ENCODE data around the gene APAF1. TPM values are rescaled to one million over a fixed set of nuclear protein-coding genes. Genes with fewer than 3 reads are reported as not detected.

APAF1 gene
- polyA plus RNA-seq, 3 donors = 29.5 to 36.7 (median 30.0) TPM

GRCh38 chr12:98601924-98602323, 43.2 kb upstream of the APAF1 start:
- Histone ChIP-seq H3K9ac (ENCODE audit: insufficient read depth, low read length, poor library complexity, severe bottlenecking) (no peak overlapping the region), H3K4me1 (ENCODE audit: control insufficient read depth in 1 of 2, insufficient read depth in 2 of 2, low read length in 2 of 2) (peaks cover under 1 to 11% of the 10 kb centered on the region in 2 donors), H3K79me2 (ENCODE audit: insufficient read depth, low read length) (peaks cover 40% of the 10 kb centered on the region), H3K36me3 (replicated peaks in 1 of 2; ENCODE audit: control insufficient read depth in 1 of 2, insufficient read depth in 2 of 2, low read length in 2 of 2) (peaks cover 66 to 73% of the 10 kb centered on the region in 2 donors), H3K4me3 (replicated peaks in 1 of 3; ENCODE audit: low read depth in 2 of 3, low read length in 3 of 3) (no peak overlapping the region), H3K27me3 (ENCODE audit: control insufficient read depth in 2 of 2, insufficient read depth in 2 of 2, low read length in 2 of 2) (no peaks in the 10 kb centered on the region), H3K4me2 (replicated peaks; ENCODE audit: extremely low read depth, low read length, poor library complexity, severe bottlenecking) (no peak overlapping the region), H3K27ac (ENCODE audit: low read depth in 1 of 2, low read length in 2 of 2) (peak overlapping the region in 1 of 2 donors; percentile 23), H3K9me3 (replicated peaks in 1 of 2; ENCODE audit: control insufficient read depth in 1 of 2, insufficient read depth in 1 of 2, low read length in 2 of 2) (no peaks in the 10 kb centered on the region), H2AFZ (ENCODE audit: insufficient read depth, low read depth, low read length, poor library complexity, severe bottlenecking) (no peak overlapping the region), H4K20me1 (ENCODE audit: insufficient read depth, low read length) (peaks cover 48% of the 10 kb centered on the region)
- TF ChIP-seq CTCF (IDR thresholded peaks at IDR 0.05) = no peak
- Mint-ChIP-seq H3K4me3 (no peak overlapping the region), H3K9me3 (no peaks in the 10 kb centered on the region), H3K4me1 (peaks cover 7% of the 10 kb centered on the region), H3K36me3 (peaks cover 59 to 70% of the 10 kb centered on the region in 2 donors), H3K27ac (no peak overlapping the region), H3K27me3 (ENCODE audit: low read depth in 3 of 3) (no peaks in the 10 kb centered on the region)
- no peak for DNase-seq
- WGBS (ENCODE audit: insufficient coverage) = 93% methylated on average over 7 of the region's 8 CpGs
- intact Hi-C loops (cut with micrococcal nuclease) = no loop called here

- H3K4me1 ChIP-seq (ENCODE audit: control insufficient read depth in 1 of 2, insufficient read depth in 2 of 2, low read length in 2 of 2) = peaks cover 11 to 31% of the 10 kb centered on the region in 2 donors
- H3K9me3 Mint-ChIP-seq = no peaks in the 10 kb centered on the region
- H3K27me3 ChIP-seq (ENCODE audit: control insufficient read depth in 2 of 2, insufficient read depth in 2 of 2, low read length in 2 of 2) = no peaks in the 10 kb centered on the region
- peaks cover 21 to 28% of the 10 kb centered on the region in 2 donors for H3K36me3 ChIP-seq (replicated peaks in 1 of 2; ENCODE audit: control insufficient read depth in 1 of 2, insufficient read depth in 2 of 2, low read length in 2 of 2)
- peaks cover 23 to 26% of the 10 kb centered on the region in 2 donors for H3K36me3 Mint-ChIP-seq
- H2AFZ ChIP-seq (ENCODE audit: insufficient read depth, low read depth, low read length, poor library complexity, severe bottlenecking) = peak overlapping the region; percentile 78
- no peaks in the 10 kb centered on the region for H3K9me3 ChIP-seq (replicated peaks in 1 of 2; ENCODE audit: control insufficient read depth in 1 of 2, insufficient read depth in 1 of 2, low read length in 2 of 2)
- peak; percentile 27 for TF ChIP-seq CTCF (IDR thresholded peaks at IDR 0.05)
- H3K27ac Mint-ChIP-seq = peak overlapping the region in 6 of 7 donors; percentile 95 to 98 (median 96)
- H3K9ac ChIP-seq (ENCODE audit: insufficient read depth, low read length, poor library complexity, severe bottlenecking) = no peak overlapping the region
- WGBS (ENCODE audit: insufficient coverage) = no CpG with 5 or more reads among the region's 2 CpGs
- intact Hi-C loops (cut with micrococcal nuclease) = loop anchor here (5.0 kb wide), 2 partner anchors 36 to 41 kb away; partner anchors contain the start of genes APAF1 (in 1 of the 2) and IKBIP (in 1 of the 2)
- peak overlapping the region; percentile 73 for H3K4me2 ChIP-seq (replicated peaks; ENCODE audit: extremely low read depth, low read length, poor library complexity, severe bottlenecking)
- H3K79me2 ChIP-seq (ENCODE audit: insufficient read depth, low read length) = peaks cover 14% of the 10 kb centered on the region
- DNase-seq = peak in 1 of 3 donors; percentile 32
- peaks cover 7% of the 10 kb centered on the region for H4K20me1 ChIP-seq (ENCODE audit: insufficient read depth, low read length)
- peak overlapping the region in 2 of 3 experiments; percentile 42 to 77 for H3K4me3 ChIP-seq (replicated peaks in 1 of 3; ENCODE audit: low read depth in 2 of 3, low read length in 3 of 3)
- no peaks in the 10 kb centered on the region for H3K27me3 Mint-ChIP-seq (ENCODE audit: low read depth in 3 of 3)
- H3K4me3 Mint-ChIP-seq = peak overlapping the region; percentile 82 to 95
- H3K27ac ChIP-seq (ENCODE audit: low read depth in 1 of 2, low read length in 2 of 2) = peak overlapping the region; percentile 86 to 91
- peaks cover 28% of the 10 kb centered on the region for H3K4me1 Mint-ChIP-seq
These were observed 38.6 kb upstream of the APAF1 start for GRCh38 chr12:98606359-98606988.
